ENCODE measurements around the gene PDGFD.
A peak's percentile ranks its signal among the peaks of the same experiment; 100 is the strongest.

Gene PDGFD

GRCh38 chr11:104078995-104079394 is 85.0 kb downstream of the PDGFD start:
- H3K4me3 ChIP-seq (ENCODE audit: low read depth in 1 of 5, low read length in 5 of 5), result no peak overlapping the region

GRCh38 chr11:104078245-104078644 is 85.7 kb downstream of the PDGFD start:
- Histone ChIP-seq H3K4me3 (ENCODE audit: low read depth in 1 of 5, low read length in 5 of 5) (no peak overlapping the region), H3K27ac (ENCODE audit: low read depth, low read length) (no peak overlapping the region), H3K9me3 (ENCODE audit: control insufficient read depth in 5 of 5, low read length in 5 of 5) (no peaks in the 10 kb centered on the region), H3K36me3 (ENCODE audit: control insufficient read depth in 5 of 5, insufficient read depth in 5 of 5, low read length in 5 of 5) (no peaks in the 10 kb centered on the region), H3K27me3 (ENCODE audit: control insufficient read depth in 5 of 5, insufficient read depth in 4 of 5, low read length in 5 of 5) (no peaks in the 10 kb centered on the region), H3K9ac (ENCODE audit: low read length in 5 of 5) (no peak overlapping the region), H3K4me1 (ENCODE audit: control insufficient read depth in 5 of 5, insufficient read depth in 5 of 5, low read length in 5 of 5) (no peaks in the 10 kb centered on the region)

More at GRCh38 chr11:104078995-104079394, 85.0 kb downstream of the PDGFD start:
- Histone ChIP-seq H3K27me3 (ENCODE audit: control insufficient read depth in 5 of 5, insufficient read depth in 4 of 5, low read length in 5 of 5) (no peaks in the 10 kb centered on the region), H3K27ac (ENCODE audit: low read depth, low read length) (no peak overlapping the region), H3K9ac (ENCODE audit: low read length in 5 of 5) (no peak overlapping the region), H3K36me3 (ENCODE audit: control insufficient read depth in 5 of 5, insufficient read depth in 5 of 5, low read length in 5 of 5) (no peaks in the 10 kb centered on the region), H3K9me3 (ENCODE audit: control insufficient read depth in 5 of 5, low read length in 5 of 5) (no peaks in the 10 kb centered on the region), H3K4me1 (ENCODE audit: control insufficient read depth in 5 of 5, insufficient read depth in 5 of 5, low read length in 5 of 5) (no peaks in the 10 kb centered on the region)

GRCh38 chr11:104076455-104076854 is 87.5 kb downstream of the PDGFD start:
- Histone ChIP-seq H3K27me3 (ENCODE audit: control insufficient read depth in 5 of 5, insufficient read depth in 4 of 5, low read length in 5 of 5) (no peaks in the 10 kb centered on the region), H3K4me1 (ENCODE audit: control insufficient read depth in 5 of 5, insufficient read depth in 5 of 5, low read length in 5 of 5) (no peaks in the 10 kb centered on the region), H3K9me3 (ENCODE audit: control insufficient read depth in 5 of 5, low read length in 5 of 5) (no peaks in the 10 kb centered on the region), H3K9ac (ENCODE audit: low read length in 5 of 5) (no peak overlapping the region), H3K27ac (ENCODE audit: low read depth, low read length) (no peak overlapping the region), H3K36me3 (ENCODE audit: control insufficient read depth in 5 of 5, insufficient read depth in 5 of 5, low read length in 5 of 5) (no peaks in the 10 kb centered on the region), H3K4me3 (ENCODE audit: low read depth in 1 of 5, low read length in 5 of 5) (no peak overlapping the region)

GRCh38 chr11:104075706-104076105 is 88.2 kb downstream of the PDGFD start:
- H3K4me1 ChIP-seq (ENCODE audit: control insufficient read depth in 5 of 5, insufficient read depth in 5 of 5, low read length in 5 of 5), result no peaks in the 10 kb centered on the region
- H3K27me3 ChIP-seq (ENCODE audit: control insufficient read depth in 5 of 5, insufficient read depth in 4 of 5, low read length in 5 of 5), result no peaks in the 10 kb centered on the region
- no peak overlapping the region for H3K27ac ChIP-seq (ENCODE audit: low read depth, low read length)
- H3K9ac ChIP-seq (ENCODE audit: low read length in 5 of 5), result no peak overlapping the region
- no peaks in the 10 kb centered on the region for H3K9me3 ChIP-seq (ENCODE audit: control insufficient read depth in 5 of 5, low read length in 5 of 5)
- H3K4me3 ChIP-seq (ENCODE audit: low read depth in 1 of 5, low read length in 5 of 5), result no peak overlapping the region
- no peaks in the 10 kb centered on the region for H3K36me3 ChIP-seq (ENCODE audit: control insufficient read depth in 5 of 5, insufficient read depth in 5 of 5, low read length in 5 of 5)

GRCh38 chr11:104075091-104075490 is 88.9 kb downstream of the PDGFD start:
- Histone ChIP-seq H3K36me3 (ENCODE audit: control insufficient read depth in 5 of 5, insufficient read depth in 5 of 5, low read length in 5 of 5) (no peaks in the 10 kb centered on the region), H3K27ac (ENCODE audit: low read depth, low read length) (no peak overlapping the region), H3K9ac (ENCODE audit: low read length in 5 of 5) (no peak overlapping the region), H3K27me3 (ENCODE audit: control insufficient read depth in 5 of 5, insufficient read depth in 4 of 5, low read length in 5 of 5) (no peaks in the 10 kb centered on the region), H3K9me3 (ENCODE audit: control insufficient read depth in 5 of 5, low read length in 5 of 5) (no peaks in the 10 kb centered on the region), H3K4me3 (ENCODE audit: low read depth in 1 of 5, low read length in 5 of 5) (no peak overlapping the region), H3K4me1 (ENCODE audit: control insufficient read depth in 5 of 5, insufficient read depth in 5 of 5, low read length in 5 of 5) (no peaks in the 10 kb centered on the region)

GRCh38 chr11:104073950-104074705 is 89.8 kb downstream of the PDGFD start:
- no peak overlapping the region for H3K27ac ChIP-seq (ENCODE audit: low read depth, low read length)

GRCh38 chr11:104067534-104067933 is 96.4 kb downstream of the PDGFD start:
- Histone ChIP-seq H3K9ac (ENCODE audit: low read length in 5 of 5) (no peak overlapping the region), H3K4me1 (ENCODE audit: control insufficient read depth in 5 of 5, insufficient read depth in 5 of 5, low read length in 5 of 5) (peaks cover 0 to 30% (median 11%) of the 10 kb centered on the region in 5 donors), H3K9me3 (ENCODE audit: control insufficient read depth in 5 of 5, low read length in 5 of 5) (no peaks in the 10 kb centered on the region), H3K27ac (ENCODE audit: low read depth, low read length) (no peak overlapping the region), H3K27me3 (ENCODE audit: control insufficient read depth in 5 of 5, insufficient read depth in 4 of 5, low read length in 5 of 5) (no peaks in the 10 kb centered on the region), H3K36me3 (ENCODE audit: control insufficient read depth in 5 of 5, insufficient read depth in 5 of 5, low read length in 5 of 5) (no peaks in the 10 kb centered on the region), H3K4me3 (ENCODE audit: low read depth in 1 of 5, low read length in 5 of 5) (no peak overlapping the region)

More at GRCh38 chr11:104073950-104074705, 89.8 kb downstream of the PDGFD start:
- Histone ChIP-seq H3K9ac (ENCODE audit: low read length in 5 of 5) (no peak overlapping the region), H3K4me3 (ENCODE audit: low read depth in 1 of 5, low read length in 5 of 5) (no peak overlapping the region), H3K36me3 (ENCODE audit: control insufficient read depth in 5 of 5, insufficient read depth in 5 of 5, low read length in 5 of 5) (no peaks in the 10 kb centered on the region), H3K4me1 (ENCODE audit: control insufficient read depth in 5 of 5, insufficient read depth in 5 of 5, low read length in 5 of 5) (no peaks in the 10 kb centered on the region), H3K9me3 (ENCODE audit: control insufficient read depth in 5 of 5, low read length in 5 of 5) (no peaks in the 10 kb centered on the region), H3K27me3 (ENCODE audit: control insufficient read depth in 5 of 5, insufficient read depth in 4 of 5, low read length in 5 of 5) (no peaks in the 10 kb centered on the region)

GRCh38 chr11:104064034-104064630 is 99.8 kb downstream of the PDGFD start:
- no peak overlapping the region for H3K4me3 ChIP-seq (ENCODE audit: low read depth in 1 of 5, low read length in 5 of 5)
- H3K9ac ChIP-seq (ENCODE audit: low read length in 5 of 5), result no peak overlapping the region
- no peak overlapping the region for H3K27ac ChIP-seq (ENCODE audit: low read depth, low read length)
- no peaks in the 10 kb centered on the region for H3K9me3 ChIP-seq (ENCODE audit: control insufficient read depth in 5 of 5, low read length in 5 of 5)
- H3K4me1 ChIP-seq (ENCODE audit: control insufficient read depth in 5 of 5, insufficient read depth in 5 of 5, low read length in 5 of 5), result peaks cover 0 to 53% (median 23%) of the 10 kb centered on the region in 5 donors
- no peaks in the 10 kb centered on the region for H3K27me3 ChIP-seq (ENCODE audit: control insufficient read depth in 5 of 5, insufficient read depth in 4 of 5, low read length in 5 of 5)
- no peaks in the 10 kb centered on the region for H3K36me3 ChIP-seq (ENCODE audit: control insufficient read depth in 5 of 5, insufficient read depth in 5 of 5, low read length in 5 of 5)

GRCh38 chr11:104061853-104062521 is 102.0 kb downstream of the PDGFD start:
- H3K4me1 ChIP-seq (ENCODE audit: control insufficient read depth in 5 of 5, insufficient read depth in 5 of 5, low read length in 5 of 5), result peaks cover 0 to 53% (median 23%) of the 10 kb centered on the region in 5 donors

GRCh38 chr11:104060820-104061219 is 103.1 kb downstream of the PDGFD start:
- no peaks in the 10 kb centered on the region for H3K27me3 ChIP-seq (ENCODE audit: control insufficient read depth in 5 of 5, insufficient read depth in 4 of 5, low read length in 5 of 5)
- peak overlapping the region; percentile 60 for H3K27ac ChIP-seq (ENCODE audit: low read depth, low read length)
- H3K36me3 ChIP-seq (ENCODE audit: control insufficient read depth in 5 of 5, insufficient read depth in 5 of 5, low read length in 5 of 5), result no peaks in the 10 kb centered on the region
- H3K9me3 ChIP-seq (ENCODE audit: control insufficient read depth in 5 of 5, low read length in 5 of 5), result no peaks in the 10 kb centered on the region
- peaks cover 0 to 43% (median 23%) of the 10 kb centered on the region in 5 donors for H3K4me1 ChIP-seq (ENCODE audit: control insufficient read depth in 5 of 5, insufficient read depth in 5 of 5, low read length in 5 of 5)
- no peak overlapping the region for H3K9ac ChIP-seq (ENCODE audit: low read length in 5 of 5)
- H3K4me3 ChIP-seq (ENCODE audit: low read depth in 1 of 5, low read length in 5 of 5), result no peak overlapping the region

More at GRCh38 chr11:104061853-104062521, 102.0 kb downstream of the PDGFD start:
- H3K9me3 ChIP-seq (ENCODE audit: control insufficient read depth in 5 of 5, low read length in 5 of 5), result no peaks in the 10 kb centered on the region
- no peak overlapping the region for H3K9ac ChIP-seq (ENCODE audit: low read length in 5 of 5)
- H3K27me3 ChIP-seq (ENCODE audit: control insufficient read depth in 5 of 5, insufficient read depth in 4 of 5, low read length in 5 of 5), result no peaks in the 10 kb centered on the region
- no peaks in the 10 kb centered on the region for H3K36me3 ChIP-seq (ENCODE audit: control insufficient read depth in 5 of 5, insufficient read depth in 5 of 5, low read length in 5 of 5)
- H3K4me3 ChIP-seq (ENCODE audit: low read depth in 1 of 5, low read length in 5 of 5), result no peak overlapping the region
- H3K27ac ChIP-seq (ENCODE audit: low read depth, low read length), result peak overlapping the region; percentile 60

Measured in subcutaneous abdominal adipose tissue (tissue), 5 donors.